ENCODE data around the gene VSTM2B.

Gene VSTM2B

DNA sequence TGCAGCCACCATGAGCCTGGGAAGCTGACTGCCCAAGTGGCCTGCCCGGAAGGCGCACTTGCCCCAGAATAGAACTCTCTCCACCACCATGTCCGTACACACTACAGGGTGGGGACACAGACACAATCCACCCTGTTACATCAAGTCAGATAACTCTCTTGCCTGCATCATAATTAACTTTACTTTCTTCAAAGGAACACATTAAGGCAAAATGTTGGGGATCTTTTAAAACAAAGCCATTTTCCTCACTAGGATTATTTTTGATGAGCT lies 23.3 kb upstream of the VSTM2B start:
- TF ChIP-seq FOXP2 (optimal IDR thresholded peaks at IDR 0.05; ENCODE audit: borderline replicate concordance, extremely low read depth, extremely low read length, insufficient read depth) (no peak), POLR2AphosphoS5 (IDR thresholded peaks at IDR 0.05; ENCODE audit: low read depth, low read length) (no peak), SIN3A (IDR thresholded peaks at IDR 0.05; ENCODE audit: borderline replicate concordance, insufficient read depth, low read length) (no peak), TAF1 (IDR thresholded peaks at IDR 0.05; ENCODE audit: borderline replicate concordance, insufficient read depth, low read length) (no peak), REST (IDR thresholded peaks at IDR 0.05; ENCODE audit: insufficient read depth in 1 of 2, low read depth in 2 of 2, low read length in 2 of 2) (no peak)

DNA sequence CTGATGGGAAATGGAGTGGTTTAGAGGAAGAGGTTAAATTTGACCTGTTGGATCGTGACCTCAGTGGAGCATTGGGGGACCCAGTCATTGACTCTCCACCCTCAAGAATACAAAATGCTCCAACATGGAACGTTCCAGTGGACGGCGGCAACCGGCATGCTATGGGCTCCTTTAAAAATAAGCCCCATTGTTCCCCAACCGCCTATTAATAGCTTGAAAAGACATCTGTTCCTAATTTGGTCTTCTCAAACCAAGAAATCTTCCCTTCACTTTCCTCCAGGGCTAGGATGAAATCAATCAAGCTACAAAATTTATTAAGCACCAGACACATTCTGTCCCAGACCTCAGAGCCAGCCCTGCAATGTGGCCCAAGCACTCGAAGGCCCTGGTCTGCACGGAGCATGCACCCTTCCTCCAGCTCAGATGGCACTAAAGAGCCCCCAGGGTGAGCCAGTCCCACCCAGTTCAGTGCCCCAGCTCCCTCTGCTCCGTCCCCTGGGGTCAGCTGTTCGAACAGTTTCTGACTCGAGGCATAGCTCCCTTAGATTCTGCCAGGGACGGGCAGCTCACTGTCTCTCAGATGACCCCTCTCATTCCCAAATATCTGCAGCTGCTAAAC lies 22.5 kb upstream of the VSTM2B start:
- TF ChIP-seq FOXP2 (optimal IDR thresholded peaks at IDR 0.05; ENCODE audit: borderline replicate concordance, extremely low read depth, extremely low read length, insufficient read depth) (no peak), TAF1 (IDR thresholded peaks at IDR 0.05; ENCODE audit: borderline replicate concordance, insufficient read depth, low read length) (no peak), POLR2AphosphoS5 (IDR thresholded peaks at IDR 0.05; ENCODE audit: low read depth, low read length) (no peak), REST (IDR thresholded peaks at IDR 0.05; ENCODE audit: insufficient read depth in 1 of 2, low read depth in 2 of 2, low read length in 2 of 2) (no peak), SIN3A (IDR thresholded peaks at IDR 0.05; ENCODE audit: borderline replicate concordance, insufficient read depth, low read length) (no peak)

GRCh38 chr19:29503785-29504184 lies 22.0 kb upstream of the VSTM2B start:
- TF ChIP-seq REST (IDR thresholded peaks at IDR 0.05; ENCODE audit: insufficient read depth in 1 of 2, low read depth in 2 of 2, low read length in 2 of 2): no peak
- no peak for TF ChIP-seq FOXP2 (optimal IDR thresholded peaks at IDR 0.05; ENCODE audit: borderline replicate concordance, extremely low read depth, extremely low read length, insufficient read depth)
- TF ChIP-seq SIN3A (IDR thresholded peaks at IDR 0.05; ENCODE audit: borderline replicate concordance, insufficient read depth, low read length): no peak
- TF ChIP-seq TAF1 (IDR thresholded peaks at IDR 0.05; ENCODE audit: borderline replicate concordance, insufficient read depth, low read length): no peak
- TF ChIP-seq POLR2AphosphoS5 (IDR thresholded peaks at IDR 0.05; ENCODE audit: low read depth, low read length): no peak

GRCh38 chr19:29504454-29504853 lies 21.3 kb upstream of the VSTM2B start:
- no peak for TF ChIP-seq TAF1 (IDR thresholded peaks at IDR 0.05; ENCODE audit: borderline replicate concordance, insufficient read depth, low read length)
- no peak for TF ChIP-seq FOXP2 (optimal IDR thresholded peaks at IDR 0.05; ENCODE audit: borderline replicate concordance, extremely low read depth, extremely low read length, insufficient read depth)
- no peak for TF ChIP-seq POLR2AphosphoS5 (IDR thresholded peaks at IDR 0.05; ENCODE audit: low read depth, low read length)
- TF ChIP-seq SIN3A (IDR thresholded peaks at IDR 0.05; ENCODE audit: borderline replicate concordance, insufficient read depth, low read length): no peak
- TF ChIP-seq REST (IDR thresholded peaks at IDR 0.05; ENCODE audit: insufficient read depth in 1 of 2, low read depth in 2 of 2, low read length in 2 of 2): no peak
